Effector memory CD4-positive, alpha-beta T cell (primary cell): Measurements from ENCODE around the gene FAM222A.

Source experiments
- DNase-seq, 3 donors: peaks; one replicate each; pipeline ENCODE4 v3.0.0-alpha.2; 2020
- H3K27ac ChIP-seq: 2 replicates; pipeline ENCODE4 v1.7.0; 2013; ENCODE audit warnings: mild to moderate bottlenecking, low read length, moderate library complexity; ENCODE audit not compliant: insufficient read depth, poor library complexity, severe bottlenecking
- H3K27me3 ChIP-seq: replicated peaks from 2 replicates; pipeline ENCODE4 v1.7.0; 2013; ENCODE audit warnings: mild to moderate bottlenecking, low read length; ENCODE audit not compliant: insufficient read depth, control insufficient read depth, poor library complexity, severe bottlenecking
- H3K36me3 ChIP-seq: 2 replicates; pipeline ENCODE4 v1.7.0; 2013; ENCODE audit warnings: mild to moderate bottlenecking, low read length, moderate library complexity; ENCODE audit not compliant: control insufficient read depth, insufficient read depth
- H3K4me1 ChIP-seq: 2 replicates; pipeline ENCODE4 v1.7.0; 2013; ENCODE audit warnings: low read length, mild to moderate bottlenecking; ENCODE audit not compliant: control insufficient read depth, insufficient read depth, poor library complexity, severe bottlenecking
- H3K4me3 ChIP-seq: 2 replicates; pipeline ENCODE4 v1.7.0; 2013; ENCODE audit warnings: low read length, low read depth, mild to moderate bottlenecking; ENCODE audit not compliant: insufficient read depth, poor library complexity, severe bottlenecking
- H3K9me3 ChIP-seq: 2 replicates; pipeline ENCODE4 v1.7.0; 2013; ENCODE audit warnings: mild to moderate bottlenecking, low read length, moderate library complexity; ENCODE audit not compliant: control insufficient read depth

The FAM222A gene

DNA sequence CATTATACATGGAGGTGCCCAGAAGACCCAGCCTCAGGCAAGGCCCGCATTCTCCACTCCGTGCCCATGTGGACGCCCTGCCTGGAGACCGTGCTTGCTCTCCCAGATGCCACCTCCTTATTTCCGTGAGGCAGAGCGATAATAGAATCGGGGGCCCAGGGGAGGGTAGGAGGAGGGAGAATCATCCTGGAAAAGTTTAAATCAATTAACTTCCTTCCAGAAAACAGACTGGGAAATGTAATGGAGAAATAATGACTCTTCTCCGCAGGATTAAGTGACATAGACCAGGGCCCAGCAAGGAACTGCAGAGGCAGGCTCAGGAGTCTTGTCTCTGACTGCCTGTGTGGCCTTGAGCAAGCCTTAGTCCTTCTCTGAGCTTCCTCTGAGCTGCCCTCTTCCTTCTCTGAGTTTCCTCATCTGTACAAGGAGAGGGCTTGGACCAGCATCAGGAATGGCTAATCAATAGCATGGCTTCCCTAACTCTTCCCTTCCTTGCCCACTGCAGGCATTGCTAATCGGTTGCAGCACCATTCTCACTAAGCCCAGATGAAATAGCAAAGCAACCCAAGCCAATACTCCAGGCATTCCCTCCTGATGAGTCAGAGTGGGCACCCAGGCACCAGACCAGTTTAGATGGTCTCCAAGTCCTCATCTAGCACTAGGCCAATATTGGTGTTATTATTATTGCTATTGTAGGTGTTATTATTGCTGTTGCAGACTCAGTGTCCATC is 11.3 kb upstream of the FAM222A start:
- Histone ChIP-seq H3K36me3 (no peaks in the 10 kb centered on the region), H3K27me3 (peaks cover 4% of the 10 kb centered on the region), H3K4me1 (no peaks in the 10 kb centered on the region), H3K4me3 (no peak overlapping the region), H3K27ac (no peak overlapping the region), H3K9me3 (no peaks in the 10 kb centered on the region)
- DNase-seq, result no peak

- Histone ChIP-seq H3K9me3 (no peaks in the 10 kb centered on the region), H3K4me3 (no peak overlapping the region), H3K27me3 (peaks cover 4% of the 10 kb centered on the region), H3K36me3 (no peaks in the 10 kb centered on the region), H3K4me1 (no peaks in the 10 kb centered on the region), H3K27ac (no peak overlapping the region)
- DNase-seq, result no peak
These were observed 9.9 kb upstream of the FAM222A start for GRCh38 chr12:109703684-109704083.

DNA sequence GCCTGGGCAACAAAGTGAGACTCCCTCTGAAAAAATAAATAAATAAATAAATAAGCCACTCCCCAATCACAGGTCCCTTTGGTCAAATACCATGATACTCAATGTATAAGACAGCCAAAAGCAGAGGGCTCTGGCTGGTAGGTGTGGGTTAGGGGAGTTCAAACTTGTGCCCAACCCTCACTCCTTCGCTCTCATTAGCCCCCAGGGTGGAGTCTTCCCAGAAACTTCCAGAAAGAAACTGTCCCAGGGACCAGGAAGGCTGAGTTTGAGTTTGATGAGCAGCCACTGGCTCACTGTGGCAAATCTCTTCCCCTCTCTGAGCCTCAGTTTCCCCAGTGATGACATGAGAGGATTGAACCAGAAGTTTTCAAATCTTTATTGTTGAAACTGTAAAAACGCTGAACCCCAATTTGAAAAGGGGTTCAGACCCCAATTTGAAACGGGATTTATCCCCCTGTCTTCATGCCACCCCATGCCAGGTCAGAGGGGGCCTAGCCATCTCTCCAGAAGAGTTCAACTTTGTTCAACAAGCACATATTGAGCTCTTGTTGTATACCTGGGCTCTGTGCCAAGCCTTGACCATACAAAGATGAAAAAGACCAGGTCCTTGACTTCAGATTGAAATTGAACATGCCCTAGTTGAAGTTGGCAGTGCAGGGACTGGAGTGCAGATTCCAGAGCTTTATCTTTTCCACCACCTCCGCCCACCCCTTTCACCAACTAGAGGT is 9.1 kb upstream of the FAM222A start:
- Histone ChIP-seq H3K9me3 (no peaks in the 10 kb centered on the region), H3K4me1 (no peaks in the 10 kb centered on the region), H3K27me3 (peaks cover 4% of the 10 kb centered on the region), H3K27ac (no peak overlapping the region), H3K4me3 (no peak overlapping the region), H3K36me3 (no peaks in the 10 kb centered on the region)
- no peak for DNase-seq

DNA sequence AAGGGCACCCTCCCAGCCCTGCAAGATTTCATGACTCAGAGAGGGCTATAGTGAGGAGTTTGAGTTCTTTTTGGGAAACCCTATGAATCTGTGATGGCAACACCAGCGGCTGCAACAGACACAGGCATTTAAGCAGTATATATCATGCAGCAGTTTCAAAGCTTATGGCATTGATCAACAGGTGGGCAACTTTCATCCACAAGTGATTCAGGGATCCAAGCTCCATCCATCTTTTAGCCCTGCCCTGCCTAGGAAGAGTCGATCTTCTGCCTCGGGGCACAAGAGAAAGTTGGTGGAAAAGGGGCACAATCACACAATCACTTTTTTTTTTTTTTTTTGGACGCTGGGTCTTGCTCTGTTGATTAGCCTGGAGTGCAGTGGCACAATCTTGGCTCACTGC is 8.3 kb upstream of the FAM222A start:
- Histone ChIP-seq H3K36me3 (no peaks in the 10 kb centered on the region), H3K9me3 (no peaks in the 10 kb centered on the region), H3K27me3 (peaks cover 4% of the 10 kb centered on the region), H3K4me1 (no peaks in the 10 kb centered on the region), H3K4me3 (no peak overlapping the region), H3K27ac (no peak overlapping the region)
- no peak for DNase-seq

DNA sequence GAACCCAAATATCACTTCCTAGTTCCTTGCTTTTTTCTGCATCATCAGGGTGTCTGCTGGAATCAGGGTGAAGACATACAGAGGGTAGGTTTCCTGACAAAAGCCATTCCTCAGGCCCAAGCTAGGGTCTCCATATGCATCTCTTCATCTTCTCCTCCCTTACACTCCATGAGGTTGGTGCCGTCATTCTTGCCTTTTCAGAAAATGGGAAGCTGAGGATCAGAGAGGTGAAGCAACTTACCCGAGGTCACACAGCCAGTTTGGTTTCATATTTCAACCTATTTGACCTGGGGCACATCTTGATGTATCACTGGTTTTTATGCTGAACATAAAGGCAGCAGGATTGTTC is 7.3 kb upstream of the FAM222A start:
- Histone ChIP-seq H3K4me1 (no peaks in the 10 kb centered on the region), H3K4me3 (no peak overlapping the region), H3K27me3 (peaks cover 4% of the 10 kb centered on the region), H3K27ac (no peak overlapping the region), H3K36me3 (no peaks in the 10 kb centered on the region), H3K9me3 (no peaks in the 10 kb centered on the region)
- DNase-seq, result no peak

- H3K36me3 ChIP-seq, result no peaks in the 10 kb centered on the region
- H3K27ac ChIP-seq, result no peak overlapping the region
- no peaks in the 10 kb centered on the region for H3K4me1 ChIP-seq
- DNase-seq, result no peak
- H3K4me3 ChIP-seq, result no peak overlapping the region
- peaks cover 4% of the 10 kb centered on the region for H3K27me3 ChIP-seq
- H3K9me3 ChIP-seq, result no peaks in the 10 kb centered on the region
These were observed 6.7 kb upstream of the FAM222A start for GRCh38 chr12:109706747-109707469.

DNA sequence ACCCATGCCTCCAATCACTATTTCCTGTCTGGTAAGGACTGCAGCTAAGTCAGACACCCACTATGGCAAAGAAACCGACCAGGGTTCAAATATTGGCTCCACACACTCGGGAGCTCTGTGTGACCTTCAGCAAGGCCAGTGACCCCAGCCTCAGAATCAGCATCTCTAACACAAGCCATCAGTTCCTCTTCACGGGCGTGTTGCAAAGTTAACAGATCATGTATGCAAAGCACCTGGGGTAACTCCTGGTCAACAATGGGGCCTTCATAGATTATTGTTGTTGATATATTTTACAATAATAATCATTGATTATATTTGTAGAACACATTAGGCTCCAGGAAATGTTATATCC is 6.2 kb upstream of the FAM222A start:
- Histone ChIP-seq H3K36me3 (no peaks in the 10 kb centered on the region), H3K27ac (no peak overlapping the region), H3K4me1 (no peaks in the 10 kb centered on the region), H3K4me3 (no peak overlapping the region), H3K9me3 (no peaks in the 10 kb centered on the region), H3K27me3 (peaks cover 4% of the 10 kb centered on the region)
- DNase-seq, result no peak

DNA sequence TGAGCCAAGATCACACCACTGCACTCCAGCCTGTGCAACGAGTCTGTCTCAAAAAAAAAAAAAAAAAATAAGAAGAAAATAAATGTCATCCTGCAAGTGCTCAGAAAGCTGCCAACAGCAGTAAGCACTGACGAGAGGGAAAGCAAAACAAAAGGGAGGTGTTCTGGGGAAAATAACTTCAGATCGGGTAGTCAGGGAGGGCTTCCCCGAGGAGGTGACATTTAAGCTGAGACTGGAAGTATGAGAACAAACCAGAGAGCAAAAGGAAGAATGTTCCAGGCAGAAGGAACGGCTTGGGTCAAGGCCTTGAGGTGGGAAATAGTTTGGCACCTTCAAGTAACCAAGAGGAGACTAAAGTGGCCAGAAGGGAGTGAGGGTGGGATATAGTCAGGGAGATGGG is 4.7 kb upstream of the FAM222A start:
- Histone ChIP-seq H3K4me1 (no peaks in the 10 kb centered on the region), H3K27ac (no peak overlapping the region), H3K36me3 (no peaks in the 10 kb centered on the region), H3K4me3 (no peak overlapping the region), H3K9me3 (no peaks in the 10 kb centered on the region), H3K27me3 (peaks cover 4% of the 10 kb centered on the region)
- DNase-seq, result no peak

DNA sequence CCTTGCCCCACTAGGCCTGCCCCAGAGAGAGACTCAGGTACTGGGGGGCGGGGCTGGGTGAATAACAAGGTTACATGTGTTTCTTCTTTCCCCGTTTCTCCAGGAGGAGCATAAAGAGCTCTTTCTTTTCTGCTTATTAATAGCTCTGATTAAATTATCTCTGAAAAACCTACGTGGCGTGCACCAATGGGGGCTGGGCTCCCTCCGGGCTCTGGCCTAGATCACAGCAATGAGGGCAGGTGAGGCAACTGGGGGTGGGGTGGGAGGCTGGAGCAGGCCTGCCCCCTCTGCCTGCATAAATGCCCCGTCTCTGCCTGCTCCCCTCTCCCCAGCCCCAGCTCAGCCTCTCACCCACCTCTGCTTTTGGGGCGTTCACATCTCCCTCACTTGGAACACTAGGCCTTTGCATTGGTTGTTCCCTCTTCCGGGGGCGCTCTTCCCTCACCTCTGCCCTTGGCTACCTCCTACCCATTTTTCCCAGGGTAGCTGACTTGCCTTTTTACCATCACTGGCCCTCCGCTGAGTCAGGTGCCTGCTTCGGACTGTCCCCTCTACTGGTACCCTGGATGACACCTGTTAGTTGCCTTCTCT is 4.1 kb upstream of the FAM222A start:
- Histone ChIP-seq H3K27me3 (peaks cover 3% of the 10 kb centered on the region), H3K4me1 (peaks cover 4% of the 10 kb centered on the region), H3K4me3 (no peak overlapping the region), H3K9me3 (no peaks in the 10 kb centered on the region), H3K27ac (no peak overlapping the region), H3K36me3 (no peaks in the 10 kb centered on the region)
- DNase-seq, result no peak
